Measurements from ENCODE around the gene CDH4. TPM values are rescaled to one million over a fixed set of nuclear protein-coding genes. Genes with fewer than 3 reads are reported as not detected.

CDH4 gene
- total RNA-seq, 1 donor from 2014 or later, result 8.3 TPM

- Mint-ChIP-seq H3K36me3 (no peaks in the 10 kb centered on the region), H3K4me3 (no peak overlapping the region), H3K27me3 (peaks cover 5% of the 10 kb centered on the region), H3K4me1 (ENCODE audit: unreplicated experiment) (no peaks in the 10 kb centered on the region), H3K9me3 (no peaks in the 10 kb centered on the region), H3K27ac (no peak overlapping the region)
- no peak for DNase-seq (ENCODE audit: extremely low spot score, unreplicated experiment)
- TF ChIP-seq CTCF (conservative IDR thresholded peaks at IDR 0.05), result no peak
Observed at GRCh38 chr20:61538943-61539265, 286.8 kb downstream of the CDH4 start.

GRCh38 chr20:61539706-61540360 is 287.8 kb downstream of the CDH4 start:
- no peaks in the 10 kb centered on the region for H3K4me1 Mint-ChIP-seq (ENCODE audit: unreplicated experiment)
- no peak for TF ChIP-seq CTCF (conservative IDR thresholded peaks at IDR 0.05)
- H3K27me3 Mint-ChIP-seq, result peaks cover 3% of the 10 kb centered on the region
- H3K4me3 Mint-ChIP-seq, result no peak overlapping the region
- H3K9me3 Mint-ChIP-seq, result no peaks in the 10 kb centered on the region
- no peak for DNase-seq (ENCODE audit: extremely low spot score, unreplicated experiment)
- H3K36me3 Mint-ChIP-seq, result no peaks in the 10 kb centered on the region
- H3K27ac Mint-ChIP-seq, result no peak overlapping the region

- no peak overlapping the region for H3K27ac Mint-ChIP-seq
- no peaks in the 10 kb centered on the region for H3K36me3 Mint-ChIP-seq
- no peak for TF ChIP-seq CTCF (conservative IDR thresholded peaks at IDR 0.05)
- H3K4me1 Mint-ChIP-seq (ENCODE audit: unreplicated experiment), result no peaks in the 10 kb centered on the region
- H3K4me3 Mint-ChIP-seq, result no peak overlapping the region
- H3K9me3 Mint-ChIP-seq, result no peaks in the 10 kb centered on the region
- H3K27me3 Mint-ChIP-seq, result peaks cover 3% of the 10 kb centered on the region
- DNase-seq (ENCODE audit: extremely low spot score, unreplicated experiment), result no peak
Observed at GRCh38 chr20:61541537-61541936, 289.5 kb downstream of the CDH4 start.

GRCh38 chr20:61543086-61543485 is 291.0 kb downstream of the CDH4 start:
- Mint-ChIP-seq H3K9me3 (no peaks in the 10 kb centered on the region), H3K27me3 (peaks cover 3% of the 10 kb centered on the region), H3K4me1 (ENCODE audit: unreplicated experiment) (no peaks in the 10 kb centered on the region), H3K36me3 (no peaks in the 10 kb centered on the region), H3K27ac (no peak overlapping the region), H3K4me3 (no peak overlapping the region)
- TF ChIP-seq CTCF (conservative IDR thresholded peaks at IDR 0.05), result no peak
- DNase-seq (ENCODE audit: extremely low spot score, unreplicated experiment), result no peak

- Mint-ChIP-seq H3K36me3 (no peaks in the 10 kb centered on the region), H3K27me3 (peaks cover 10% of the 10 kb centered on the region), H3K9me3 (no peaks in the 10 kb centered on the region), H3K27ac (no peak overlapping the region), H3K4me1 (ENCODE audit: unreplicated experiment) (no peaks in the 10 kb centered on the region), H3K4me3 (no peak overlapping the region)
- DNase-seq (ENCODE audit: extremely low spot score, unreplicated experiment), result no peak
- TF ChIP-seq CTCF (conservative IDR thresholded peaks at IDR 0.05), result no peak
Observed at GRCh38 chr20:61543931-61544745, 292.1 kb downstream of the CDH4 start.
